Testis (tissue), 2 donors: ENCODE results near the gene SOCS6.

ENCODE experiments used
- POLR2A ChIP-seq: fragments of 450-650 bp; IDR thresholded peaks from one replicate; pipeline ENCODE4 v1.6.1; 2017; ENCODE audit warnings: antibody characterized with exemption, mild to moderate bottlenecking, moderate library complexity
- TF ChIP-seq, protein P1 (sequence below), 3 experiments: fragments of 450-650 bp in 2 of 3; fragments of 200-600 bp in 1 of 3; sonication (generic) in 1 of 3; IDR thresholded peaks; one replicate each; pipeline ENCODE4 v1.5.1; 2016 to 2019; ENCODE audit warnings: antibody characterized with exemption in 3 of 3, mild to moderate bottlenecking in 2 of 3, moderate library complexity in 1 of 3

- TF ChIP-seq, protein P1, sequence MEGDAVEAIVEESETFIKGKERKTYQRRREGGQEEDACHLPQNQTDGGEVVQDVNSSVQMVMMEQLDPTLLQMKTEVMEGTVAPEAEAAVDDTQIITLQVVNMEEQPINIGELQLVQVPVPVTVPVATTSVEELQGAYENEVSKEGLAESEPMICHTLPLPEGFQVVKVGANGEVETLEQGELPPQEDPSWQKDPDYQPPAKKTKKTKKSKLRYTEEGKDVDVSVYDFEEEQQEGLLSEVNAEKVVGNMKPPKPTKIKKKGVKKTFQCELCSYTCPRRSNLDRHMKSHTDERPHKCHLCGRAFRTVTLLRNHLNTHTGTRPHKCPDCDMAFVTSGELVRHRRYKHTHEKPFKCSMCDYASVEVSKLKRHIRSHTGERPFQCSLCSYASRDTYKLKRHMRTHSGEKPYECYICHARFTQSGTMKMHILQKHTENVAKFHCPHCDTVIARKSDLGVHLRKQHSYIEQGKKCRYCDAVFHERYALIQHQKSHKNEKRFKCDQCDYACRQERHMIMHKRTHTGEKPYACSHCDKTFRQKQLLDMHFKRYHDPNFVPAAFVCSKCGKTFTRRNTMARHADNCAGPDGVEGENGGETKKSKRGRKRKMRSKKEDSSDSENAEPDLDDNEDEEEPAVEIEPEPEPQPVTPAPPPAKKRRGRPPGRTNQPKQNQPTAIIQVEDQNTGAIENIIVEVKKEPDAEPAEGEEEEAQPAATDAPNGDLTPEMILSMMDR (IDR thresholded peaks at IDR 0.05), result no peak
- no peak for TF ChIP-seq POLR2A
These were observed 3.8 kb downstream of the SOCS6 start for GRCh38 chr18:70292628-70293027.
